Stimulated activated naive CD8-positive, alpha-beta T cell treated with anti-CD3 and anti-CD28 coated beads, Interleukin-15, amount 100 ng/mL, for 72 hours (primary cell): ENCODE results near the gene KNDC1.
"Not testable (repeated sequence)": the region's sequence is repeated elsewhere in the genome, so short reads cannot be mapped to it uniquely, and the experiment has no call there.

Experiments used
- ATAC-seq: fragments of 150-1000 bp; cut with Tn5 transposase; 2 replicates; pipeline ENCODE4 v1.10.0; 2021; ENCODE audit warnings: mild to moderate bottlenecking, moderate library complexity
- DNase-seq, 2 donors: peaks; one replicate each; pipeline ENCODE4 v3.0.0; 2021 to 2022
- H3K27ac Mint-ChIP-seq, 2 donors: one replicate each; pipeline ENCODE4 v1.8.0; 2022; ENCODE audit warnings: mild to moderate bottlenecking in 2 of 2, mixed read lengths in 2 of 2, moderate library complexity in 2 of 2
- H3K27me3 Mint-ChIP-seq: one replicate; pipeline ENCODE4 v1.8.0; 2022; ENCODE audit warnings: mixed read lengths
- H3K4me1 Mint-ChIP-seq: one replicate; pipeline ENCODE4 v1.8.0; 2022; ENCODE audit warnings: mild to moderate bottlenecking, mixed read lengths
- H3K4me3 Mint-ChIP-seq, 2 donors: one replicate each; pipeline ENCODE4 v1.8.0; 2022; ENCODE audit warnings: mild to moderate bottlenecking in 2 of 2, mixed read lengths in 2 of 2, moderate library complexity in 1 of 2
- H3K9me3 Mint-ChIP-seq, 2 donors: one replicate each; pipeline ENCODE4 v1.8.0; 2022; ENCODE audit warnings: mixed read lengths in 2 of 2

The KNDC1 gene

GRCh38 chr10:133231244-133231945 lies 71.4 kb downstream of the KNDC1 start:
- Mint-ChIP-seq H3K9me3 (no peaks in the 10 kb centered on the region), H3K27me3 (peaks cover 94% of the 10 kb centered on the region), H3K4me3 (peak overlapping the region; percentile 39 to 77), H3K4me1 (peaks cover 39% of the 10 kb centered on the region), H3K27ac (no peak overlapping the region)
- ATAC-seq: no peak
- no peak for DNase-seq

- no peak for ATAC-seq
- Mint-ChIP-seq H3K4me3 (no peak overlapping the region), H3K4me1 (peaks cover 33% of the 10 kb centered on the region), H3K9me3 (no peaks in the 10 kb centered on the region), H3K27ac (no peak overlapping the region), H3K27me3 (peaks cover 89% of the 10 kb centered on the region)
- DNase-seq: no peak
These were observed 72.0 kb downstream of the KNDC1 start for GRCh38 chr10:133231946-133232574.

- Mint-ChIP-seq H3K4me3 (peak overlapping the region; percentile 46 to 85), H3K27me3 (peaks cover 89% of the 10 kb centered on the region), H3K4me1 (peaks cover 30% of the 10 kb centered on the region)
- H3K9me3 Mint-ChIP-seq, ATAC-seq, H3K27ac Mint-ChIP-seq, DNase-seq: not testable (repeated sequence)
These were observed 74.8 kb downstream of the KNDC1 start for GRCh38 chr10:133234796-133235195.

- Mint-ChIP-seq H3K27ac (peak overlapping the region in 1 of 2 donors; percentile 54), H3K27me3 (peaks cover 91% of the 10 kb centered on the region), H3K4me1 (peaks cover 30% of the 10 kb centered on the region), H3K4me3 (peak overlapping the region; percentile 51 to 85), H3K9me3 (no peaks in the 10 kb centered on the region)
- DNase-seq (no peak), ATAC-seq (peak; percentile 15)
These were observed 75.3 kb downstream of the KNDC1 start for GRCh38 chr10:133235265-133235855.

GRCh38 chr10:133235932-133236331 lies 75.9 kb downstream of the KNDC1 start:
- Mint-ChIP-seq H3K4me3 (peak overlapping the region; percentile 51 to 67), H3K27me3 (peaks cover 91% of the 10 kb centered on the region), H3K4me1 (peaks cover 34% of the 10 kb centered on the region), H3K27ac (no peak overlapping the region), H3K9me3 (no peaks in the 10 kb centered on the region)
- DNase-seq: no peak
- no peak for ATAC-seq

GRCh38 chr10:133236401-133237240 lies 76.6 kb downstream of the KNDC1 start:
- peaks cover 91% of the 10 kb centered on the region for H3K27me3 Mint-ChIP-seq
- H3K4me3 Mint-ChIP-seq: no peak overlapping the region
- no peak for DNase-seq
- peaks cover 34% of the 10 kb centered on the region for H3K4me1 Mint-ChIP-seq
- H3K27ac Mint-ChIP-seq: no peak overlapping the region
- no peak for ATAC-seq
- H3K9me3 Mint-ChIP-seq: no peaks in the 10 kb centered on the region

GRCh38 chr10:133237241-133237587 lies 77.2 kb downstream of the KNDC1 start:
- Mint-ChIP-seq H3K4me3 (peak overlapping the region in 1 of 2 donors; percentile 53), H3K27ac (no peak overlapping the region), H3K4me1 (peaks cover 38% of the 10 kb centered on the region), H3K27me3 (peaks cover 91% of the 10 kb centered on the region), H3K9me3 (no peaks in the 10 kb centered on the region)
- DNase-seq: no peak
- ATAC-seq: no peak

GRCh38 chr10:133237588-133238465 lies 77.8 kb downstream of the KNDC1 start, which contains the start of gene VENTX:
TSS of gene VENTX (plus strand) at chr10:133237855. CDS start at chr10:133237915, 60 bp downstream.
- H3K27me3 Mint-ChIP-seq: peaks cover 91% of the 10 kb centered on the region
- H3K4me3 Mint-ChIP-seq: peak within 1 kb of the TSS in 1 of 2 donors; percentile 53
- H3K4me1 Mint-ChIP-seq: peaks cover 42% of the 10 kb centered on the region
- DNase-seq: no peak
- no peak within 1 kb of the TSS for H3K27ac Mint-ChIP-seq
- H3K9me3 Mint-ChIP-seq: no peaks in the 10 kb centered on the region
- ATAC-seq: no peak

- Mint-ChIP-seq H3K9me3 (no peaks in the 10 kb centered on the region), H3K4me1 (peaks cover 42% of the 10 kb centered on the region), H3K4me3 (no peak overlapping the region), H3K27ac (no peak overlapping the region), H3K27me3 (peaks cover 91% of the 10 kb centered on the region)
- DNase-seq (no peak), ATAC-seq (no peak)
These were observed 78.4 kb downstream of the KNDC1 start for GRCh38 chr10:133238466-133238804.

- ATAC-seq (no peak), DNase-seq (no peak)
- Mint-ChIP-seq H3K27me3 (peaks cover 89% of the 10 kb centered on the region), H3K9me3 (no peaks in the 10 kb centered on the region), H3K4me1 (peaks cover 39% of the 10 kb centered on the region), H3K27ac (no peak overlapping the region), H3K4me3 (no peak overlapping the region)
These were observed 80.0 kb downstream of the KNDC1 start for GRCh38 chr10:133239990-133240389.

GRCh38 chr10:133241501-133242205 lies 81.6 kb downstream of the KNDC1 start:
- Mint-ChIP-seq H3K27me3 (peaks cover 76% of the 10 kb centered on the region), H3K4me3 (peak overlapping the region; percentile 50 to 56), H3K27ac (no peak overlapping the region), H3K4me1 (peaks cover 29% of the 10 kb centered on the region), H3K9me3 (no peaks in the 10 kb centered on the region)
- DNase-seq (no peak), ATAC-seq (peak; percentile 12)

- H3K4me3 Mint-ChIP-seq: peak overlapping the region; percentile 1 to 52
- DNase-seq (no peak), ATAC-seq (no peak)
- no peaks in the 10 kb centered on the region for H3K9me3 Mint-ChIP-seq
- H3K27me3 Mint-ChIP-seq: peaks cover 75% of the 10 kb centered on the region
- no peak overlapping the region for H3K27ac Mint-ChIP-seq
- peaks cover 23% of the 10 kb centered on the region for H3K4me1 Mint-ChIP-seq
These were observed 82.8 kb downstream of the KNDC1 start for GRCh38 chr10:133242611-133243356.

GRCh38 chr10:133243593-133243992 lies 83.6 kb downstream of the KNDC1 start:
- Mint-ChIP-seq H3K27me3 (peaks cover 67% of the 10 kb centered on the region), H3K9me3 (no peaks in the 10 kb centered on the region), H3K27ac (peak overlapping the region in 1 of 2 donors; percentile 54), H3K4me1 (peaks cover 23% of the 10 kb centered on the region), H3K4me3 (no peak overlapping the region)
- no peak for ATAC-seq
- no peak for DNase-seq
